ENCODE results near the gene SNURF.
"Not testable (repeated sequence)": the region's sequence is repeated elsewhere in the genome, so short reads cannot be mapped to it uniquely, and the experiment has no call there.

SNURF gene, protein sequence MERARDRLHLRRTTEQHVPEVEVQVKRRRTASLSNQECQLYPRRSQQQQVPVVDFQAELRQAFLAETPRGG

DNA sequence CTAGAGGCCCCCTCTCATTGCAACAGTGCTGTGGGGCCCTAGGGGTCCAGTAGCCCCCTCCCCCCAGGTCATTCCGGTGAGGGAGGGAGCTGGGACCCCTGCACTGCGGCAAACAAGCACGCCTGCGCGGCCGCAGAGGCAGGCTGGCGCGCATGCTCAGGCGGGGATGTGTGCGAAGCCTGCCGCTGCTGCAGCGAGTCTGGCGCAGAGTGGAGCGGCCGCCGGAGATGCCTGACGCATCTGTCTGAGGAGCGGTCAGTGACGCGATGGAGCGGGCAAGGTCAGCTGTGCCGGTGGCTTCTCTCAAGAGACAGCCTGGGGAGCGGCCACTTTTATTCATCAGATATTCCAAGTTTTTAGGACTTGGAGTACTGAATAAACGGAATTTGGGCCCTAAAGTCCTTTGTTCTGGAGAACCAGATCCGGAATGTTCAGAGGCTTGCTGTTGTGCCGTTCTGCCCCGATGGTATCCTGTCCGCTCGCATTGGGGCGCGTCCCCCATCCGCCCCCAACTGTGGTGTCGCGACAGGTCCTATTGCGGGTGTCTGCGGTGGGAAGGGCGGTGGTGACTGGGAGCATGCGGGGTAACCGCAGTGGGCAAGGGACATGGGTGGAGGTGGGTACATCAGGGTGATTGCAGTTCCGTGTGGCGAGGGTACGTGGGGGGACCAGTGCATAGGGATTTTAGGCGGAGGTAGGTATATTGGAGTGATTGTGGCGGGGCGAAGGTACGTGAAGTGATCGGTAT is at the start of gene SNURF, which contains the start of gene SNRPN:
SNURF (plus strand) TSS at position 205 of the 748 bp plus-strand sequence; CDS start at position 267, 62 bp downstream.
SNRPN (plus strand) TSS at position 205 of the 748 bp plus-strand sequence. CDS start 19,467 bp downstream, outside the sequence.
- DNase-seq (ENCODE audit: low read depth), result peak; percentile 28

DNA sequence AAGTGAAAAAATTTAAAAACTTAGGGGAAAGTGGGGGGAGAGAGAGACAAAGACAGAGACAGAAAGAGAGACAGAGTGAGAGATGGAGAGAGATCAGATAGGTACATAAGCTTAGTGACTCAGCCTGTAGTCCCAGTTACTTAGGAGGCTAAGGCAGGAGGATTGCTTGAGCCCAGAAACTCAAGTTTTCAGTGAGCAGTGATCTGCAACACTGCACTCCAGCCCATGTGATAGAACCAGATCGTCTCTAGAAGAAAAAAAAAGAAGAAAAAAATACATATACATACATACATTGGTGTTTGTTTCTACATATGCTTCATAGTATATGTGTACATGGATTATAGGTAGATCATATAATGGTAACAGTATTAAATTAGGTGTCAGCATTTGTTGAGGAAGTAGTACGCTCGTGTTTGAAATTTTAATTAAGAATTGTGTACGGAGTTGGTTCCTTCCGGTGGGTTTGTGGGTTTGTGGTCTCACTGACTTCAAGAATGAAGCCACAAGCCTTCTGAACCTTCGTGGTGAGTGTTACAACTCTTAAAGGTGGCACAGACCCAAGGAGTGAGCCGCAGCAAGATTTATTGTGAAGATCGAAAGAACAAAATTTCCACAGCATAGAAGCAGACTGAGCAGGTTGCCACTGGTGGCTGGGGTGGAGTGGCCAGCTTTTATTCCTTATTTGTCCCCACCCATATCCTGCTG is 38.3 kb upstream of the SNURF start:
- DNase-seq (ENCODE audit: low read depth), result no peak

DNA sequence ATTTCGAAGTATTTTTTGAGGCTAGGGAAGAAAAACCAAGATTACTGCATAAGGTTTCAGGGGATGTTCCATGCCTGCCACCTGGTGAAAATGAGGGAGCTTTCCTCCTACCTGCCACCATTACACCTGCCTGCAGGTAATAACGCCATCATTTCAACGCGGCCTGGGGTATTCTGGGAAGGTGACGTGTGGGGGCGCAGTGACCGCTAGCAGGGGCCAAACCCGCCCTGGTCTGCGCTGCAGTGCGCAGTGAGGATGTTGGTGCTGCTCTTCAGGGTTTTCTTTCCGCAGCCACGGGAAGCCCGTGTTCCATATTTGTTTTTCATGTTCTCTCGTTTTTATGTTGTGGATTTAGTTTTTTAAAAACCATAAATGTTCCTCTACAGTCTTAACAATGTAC is 37.4 kb upstream of the SNURF start:
- DNase-seq (ENCODE audit: low read depth), result no peak

DNA sequence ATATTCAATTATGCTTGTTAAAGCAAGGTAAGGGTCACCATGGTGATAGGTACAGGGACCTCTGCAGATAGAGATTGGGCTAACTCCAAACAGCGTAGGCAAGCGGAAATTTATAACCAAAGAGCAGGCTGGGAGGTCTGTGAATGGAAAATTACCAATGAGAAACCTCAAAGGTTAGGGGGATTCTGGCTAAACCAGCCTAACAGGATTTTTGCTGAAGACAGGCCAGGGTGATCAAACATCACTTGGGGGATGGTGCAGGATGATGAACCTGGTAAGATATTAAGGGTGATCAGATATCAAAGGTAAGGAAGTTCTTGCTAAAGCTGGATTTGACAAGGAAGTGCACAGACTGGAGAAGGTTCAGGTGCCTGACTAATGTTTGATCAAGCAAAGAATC is 35.3 kb upstream of the SNURF start:
- no peak for DNase-seq (ENCODE audit: low read depth)

DNA sequence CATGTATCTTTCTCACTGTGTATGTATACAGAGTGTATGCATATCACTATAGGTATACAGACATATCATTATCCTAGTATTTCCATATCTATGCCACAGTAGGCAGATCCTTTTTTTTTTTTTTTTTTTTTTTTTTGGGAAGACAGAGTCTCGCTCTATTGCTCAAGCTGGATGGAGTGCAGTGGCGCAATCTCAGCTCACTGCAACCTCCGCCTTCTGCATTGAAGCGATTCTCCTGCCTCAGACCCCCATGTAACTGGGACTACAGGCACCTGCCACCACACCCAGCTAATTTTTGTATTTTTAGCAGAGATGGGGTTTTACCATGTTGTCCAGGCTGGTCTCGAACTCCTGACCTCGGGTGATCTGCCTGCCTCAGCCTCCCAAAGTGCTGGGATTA is 32.0 kb upstream of the SNURF start:
- DNase-seq (ENCODE audit: low read depth), result not testable (repeated sequence)

DNA sequence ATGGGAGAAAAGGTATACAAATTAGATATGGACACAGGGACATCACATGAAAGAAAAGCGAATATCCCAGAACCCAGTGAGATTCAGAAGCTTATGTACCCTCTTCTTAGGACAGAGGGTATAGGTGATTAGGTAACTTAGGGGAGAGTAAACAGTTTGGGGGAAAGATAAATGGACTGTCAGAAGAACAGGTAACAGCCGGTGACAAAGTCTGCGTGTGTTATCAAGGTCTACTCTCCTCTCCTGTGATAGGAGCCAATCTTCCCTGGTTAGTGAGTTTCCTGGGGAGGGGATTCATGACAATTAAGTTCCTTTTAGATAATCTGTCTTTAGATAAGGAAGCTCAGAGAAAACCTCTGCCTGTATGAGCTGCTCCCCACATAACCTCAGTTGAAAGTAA is 30.6 kb upstream of the SNURF start:
- no peak for DNase-seq (ENCODE audit: low read depth)

DNA sequence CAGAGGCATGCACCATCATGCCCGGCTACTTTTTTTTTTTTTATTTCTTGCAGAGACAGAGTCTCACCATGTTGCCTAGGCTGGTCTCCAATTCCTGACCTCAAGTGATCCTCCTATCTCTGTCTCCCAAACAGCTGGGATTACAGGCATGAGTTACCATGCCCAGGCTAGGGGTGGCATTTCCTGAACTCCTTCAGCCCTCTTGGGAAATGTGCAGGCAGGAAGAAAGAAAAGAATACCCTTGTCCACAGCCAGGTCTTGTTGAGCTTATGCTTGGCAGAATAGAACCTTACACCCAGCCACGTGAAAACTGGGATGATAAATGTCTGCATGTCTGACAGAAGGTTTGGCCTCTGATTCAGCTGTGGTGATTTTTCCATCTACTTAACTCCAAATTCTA is 30.2 kb upstream of the SNURF start:
- no peak for DNase-seq (ENCODE audit: low read depth)

DNA sequence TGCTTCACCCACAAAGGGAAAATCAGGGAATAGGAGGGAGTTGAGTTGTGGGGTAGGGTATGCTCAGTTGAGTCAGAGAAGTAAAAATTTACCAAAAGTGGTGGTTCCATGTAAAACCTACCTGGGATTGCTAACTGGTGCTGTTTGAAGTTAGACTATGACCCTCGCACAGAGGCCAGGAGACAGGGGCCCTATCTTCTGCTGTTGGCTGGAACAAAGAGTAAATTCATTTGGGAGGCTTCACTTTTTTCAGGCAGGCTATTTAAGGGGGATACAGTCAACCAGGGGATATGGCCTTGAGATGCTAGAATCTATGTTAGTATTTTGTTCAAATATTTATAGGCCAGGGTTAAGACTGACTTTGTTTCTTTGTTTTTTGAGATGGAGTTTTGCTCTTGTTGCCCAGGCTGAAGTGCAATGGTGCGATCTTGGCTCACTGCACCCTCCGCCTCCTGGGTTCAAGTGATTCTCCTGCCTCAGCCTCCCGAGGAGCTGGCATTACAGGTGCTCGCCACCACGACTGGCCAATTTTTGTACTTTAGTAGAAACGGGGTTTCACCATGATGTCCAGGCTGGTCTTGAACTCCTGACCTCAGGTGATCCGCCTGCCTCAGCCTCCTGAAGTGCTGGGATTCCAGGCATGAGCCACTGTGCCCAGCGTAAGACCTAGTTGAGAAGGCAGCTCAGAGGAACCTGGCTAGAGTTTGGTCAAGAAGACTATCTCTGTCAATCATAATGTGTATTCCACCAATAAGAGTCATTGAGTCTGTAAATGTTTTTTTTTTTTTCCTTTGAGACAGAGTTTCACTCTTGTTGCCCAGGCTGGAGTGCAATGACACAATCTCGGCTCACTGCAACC is 22.7 kb upstream of the SNURF start:
- not testable (repeated sequence) for DNase-seq (ENCODE audit: low read depth)

DNA sequence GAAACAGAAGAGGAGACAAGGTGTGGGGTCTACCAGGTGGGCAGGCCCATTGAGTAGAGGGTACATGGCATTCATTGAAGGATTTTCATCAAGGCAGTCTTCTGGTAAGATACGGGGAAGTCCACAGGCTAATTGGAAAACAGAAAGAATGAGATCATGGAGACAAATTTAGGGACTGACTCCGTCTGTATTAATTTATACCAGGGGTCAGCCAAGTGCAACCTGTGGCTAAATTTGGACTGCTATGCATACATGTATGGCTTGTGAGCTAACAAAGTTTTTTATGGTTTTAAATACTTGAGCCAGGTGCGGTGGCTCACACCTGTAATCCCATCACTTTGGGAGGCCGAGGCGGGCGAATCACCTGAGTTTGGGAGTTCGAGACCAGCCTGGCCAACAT is 21.1 kb upstream of the SNURF start:
- no peak for DNase-seq (ENCODE audit: low read depth)

DNA sequence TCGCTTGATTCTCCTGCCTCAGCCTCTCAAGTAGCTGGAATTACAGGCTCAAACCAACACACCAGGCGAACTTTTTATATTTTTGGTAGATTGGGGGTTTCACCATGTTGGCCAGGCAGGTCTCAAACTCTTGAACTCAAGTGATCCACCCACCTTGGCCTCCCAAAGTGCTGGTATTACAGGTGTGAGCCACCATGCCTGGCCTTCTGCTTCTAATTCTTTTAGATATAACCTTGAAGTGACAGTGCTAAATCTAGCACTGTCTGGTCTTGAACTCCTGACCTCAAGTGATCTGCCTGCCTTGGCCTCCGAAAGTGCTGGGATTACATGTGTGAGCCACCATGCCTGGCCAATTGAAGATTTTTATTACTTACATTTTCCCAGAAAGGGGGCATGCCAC is 16.6 kb upstream of the SNURF start:
- not testable (repeated sequence) for DNase-seq (ENCODE audit: low read depth)

DNA sequence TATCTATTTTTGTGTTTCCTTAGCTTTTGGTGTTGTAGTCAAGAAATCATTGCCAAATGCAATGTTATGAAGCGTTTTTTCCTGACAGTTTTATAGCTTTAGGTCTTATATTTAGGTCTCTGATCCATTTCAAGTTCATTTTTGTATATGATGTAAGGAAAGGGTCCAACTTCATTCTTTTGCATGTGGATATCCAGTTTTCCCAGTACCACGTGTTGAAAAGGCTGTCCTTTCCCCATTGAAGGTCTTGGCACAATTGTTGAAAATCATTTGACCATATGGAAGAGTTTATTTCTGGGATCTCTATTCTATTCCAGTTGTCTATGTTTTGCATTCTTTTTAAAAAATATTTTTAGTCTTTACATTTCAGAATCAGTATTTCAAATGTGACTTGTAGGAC is 14.6 kb upstream of the SNURF start:
- no peak for DNase-seq (ENCODE audit: low read depth)

DNA sequence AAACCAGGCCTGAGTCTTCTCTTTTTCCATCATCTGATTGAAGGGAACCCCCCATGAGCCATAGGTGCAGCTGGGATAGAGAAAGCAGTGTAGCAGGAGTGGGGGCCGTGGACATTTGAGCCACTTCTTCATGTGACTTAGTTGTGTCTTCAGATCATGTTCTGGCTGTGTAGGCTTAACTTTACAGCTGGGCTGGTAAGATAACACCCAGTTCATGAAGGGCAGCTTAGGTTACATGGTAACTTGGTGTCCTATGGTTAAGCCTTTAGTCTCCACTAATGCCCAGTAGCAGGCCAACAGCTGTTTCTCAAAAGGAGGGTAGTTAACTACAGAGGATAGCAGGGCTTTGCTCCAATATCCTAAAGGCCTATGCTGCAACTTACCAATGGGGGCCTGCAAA is 11.4 kb upstream of the SNURF start:
- DNase-seq (ENCODE audit: low read depth), result no peak

DNA sequence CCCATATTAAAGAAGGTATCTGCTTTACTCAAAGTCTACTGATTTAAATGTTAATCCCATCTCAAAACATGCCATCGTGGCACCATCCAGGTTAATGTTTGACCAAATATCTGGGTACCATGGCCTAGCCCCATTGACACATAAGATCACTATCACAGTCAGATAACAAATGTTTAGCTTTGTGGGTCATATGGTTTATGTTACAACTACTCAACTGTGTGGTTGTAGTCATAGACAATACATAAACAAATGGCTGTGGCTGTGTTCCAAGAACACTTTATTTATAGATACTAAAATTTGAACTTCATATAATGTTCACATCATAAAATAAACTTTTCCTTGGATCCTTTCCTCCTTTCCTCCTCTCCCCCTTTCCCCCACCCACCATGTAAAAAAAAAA is 9.8 kb upstream of the SNURF start:
- no peak for DNase-seq (ENCODE audit: low read depth)

DNA sequence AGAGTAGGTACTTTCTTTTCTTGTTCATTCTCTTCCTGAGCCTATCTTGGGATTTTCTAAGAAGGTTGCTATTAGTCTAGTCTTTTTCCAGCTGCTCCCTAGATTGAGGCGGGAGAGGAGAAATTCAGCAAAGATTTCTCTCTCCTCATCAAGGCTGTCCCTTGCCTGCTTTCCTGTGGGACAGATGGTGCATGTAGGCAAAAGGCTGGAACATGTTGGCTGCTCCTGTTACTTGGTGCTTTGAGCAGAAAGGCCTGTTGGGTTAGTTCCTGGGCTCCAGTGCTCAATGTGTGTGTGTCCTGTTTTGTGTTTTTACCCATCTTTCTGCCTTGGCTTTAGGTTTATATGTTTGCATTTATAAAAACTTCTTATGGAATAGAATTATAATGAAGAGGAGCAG is 9.1 kb upstream of the SNURF start:
- no peak for DNase-seq (ENCODE audit: low read depth)

DNA sequence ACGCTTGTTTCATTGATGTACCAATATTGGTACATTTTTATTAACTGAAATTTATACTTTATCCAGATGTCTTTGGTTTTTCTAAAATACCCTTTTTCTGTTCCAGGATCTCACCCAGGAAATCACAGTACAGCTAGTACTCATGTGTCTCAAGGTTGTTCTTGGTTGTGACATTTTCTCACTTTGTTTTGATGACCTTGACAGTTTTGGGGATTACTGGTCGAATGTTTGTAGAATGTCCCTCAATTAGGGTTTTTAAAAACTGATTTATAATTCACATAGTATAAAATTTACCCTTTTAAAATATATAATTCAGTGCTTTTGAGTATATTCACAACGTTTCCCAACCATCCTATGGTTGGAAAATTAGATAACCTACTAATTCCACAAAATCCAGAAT is 6.3 kb upstream of the SNURF start:
- no peak for DNase-seq (ENCODE audit: low read depth)

DNA sequence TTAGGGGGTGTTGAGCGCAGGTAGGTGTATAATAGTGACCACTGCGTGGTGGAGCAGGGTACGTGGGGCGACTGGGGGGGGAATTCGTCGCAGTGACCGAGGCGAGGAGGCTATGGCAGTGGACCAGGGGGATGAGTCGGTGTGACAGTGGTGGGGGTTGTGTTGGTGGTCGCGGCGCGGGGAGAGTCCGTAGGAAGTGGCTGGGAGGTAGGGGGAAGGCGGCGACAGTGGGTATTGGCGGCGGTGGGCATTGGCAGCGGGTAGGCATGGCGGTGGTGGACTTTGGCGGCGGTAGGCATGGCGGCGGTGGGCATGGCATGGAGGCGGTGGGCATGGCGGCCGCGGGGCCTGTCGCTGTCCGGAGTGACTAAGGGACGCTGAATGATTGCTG is 739 bp downstream of the SNURF start:
- DNase-seq (ENCODE audit: low read depth), result no peak

DNA sequence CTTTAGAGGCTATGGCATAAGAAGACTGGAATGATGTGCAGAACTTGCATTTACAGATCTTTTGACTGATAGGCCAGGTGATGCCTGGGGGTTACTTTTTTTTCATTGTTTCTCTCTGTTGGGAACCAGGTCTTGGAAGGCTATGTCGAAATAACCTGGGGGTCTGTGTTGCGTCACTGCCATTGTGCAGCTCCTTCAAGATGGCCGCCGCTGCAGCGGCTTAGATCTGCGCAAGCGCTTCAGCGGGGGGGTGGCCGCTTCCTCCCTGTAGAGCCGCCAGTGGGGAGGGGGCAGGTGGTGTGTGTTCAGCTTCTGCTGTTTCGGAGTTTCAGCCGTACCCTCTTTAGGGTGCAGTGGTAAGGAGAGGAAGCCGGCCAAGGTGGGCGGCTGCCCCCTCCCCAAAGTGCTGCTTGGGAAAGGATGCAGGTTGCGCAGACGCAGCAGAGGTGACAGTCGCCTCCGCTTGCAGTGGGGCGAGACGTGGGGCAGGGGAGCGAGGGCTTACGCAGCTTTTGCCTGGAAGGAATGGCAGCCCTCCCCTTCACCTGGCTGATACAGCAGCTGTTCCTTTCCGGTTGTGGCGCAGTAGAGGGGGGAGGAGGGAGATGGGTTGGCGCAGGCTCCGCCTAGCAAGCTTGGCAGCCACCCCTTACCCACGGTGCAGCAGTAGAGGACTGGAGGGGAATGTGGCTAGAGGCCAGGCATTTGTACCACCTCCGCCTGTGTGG is 1.5 kb downstream of the SNURF start:
- DNase-seq (ENCODE audit: low read depth), result no peak

DNA sequence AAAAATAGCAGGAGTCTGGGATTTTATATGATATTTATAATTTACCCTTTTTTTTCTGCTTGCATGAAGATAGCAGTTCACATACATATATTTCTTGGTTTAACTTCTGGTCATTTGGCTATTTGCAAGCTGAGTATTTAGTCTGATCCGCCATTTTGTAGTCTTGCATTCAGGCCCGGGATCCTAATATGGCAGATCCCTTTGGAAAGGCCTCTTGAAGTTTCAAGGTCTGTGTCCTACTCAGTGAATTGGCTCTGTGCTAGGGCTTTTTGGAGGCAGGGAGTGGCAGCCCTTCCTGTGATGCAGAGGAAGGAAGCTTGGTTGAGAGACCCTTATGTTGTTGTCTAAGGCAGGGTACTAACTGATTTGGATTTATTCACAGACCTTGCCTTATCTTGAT is 2.9 kb downstream of the SNURF start:
- DNase-seq (ENCODE audit: low read depth), result no peak

DNA sequence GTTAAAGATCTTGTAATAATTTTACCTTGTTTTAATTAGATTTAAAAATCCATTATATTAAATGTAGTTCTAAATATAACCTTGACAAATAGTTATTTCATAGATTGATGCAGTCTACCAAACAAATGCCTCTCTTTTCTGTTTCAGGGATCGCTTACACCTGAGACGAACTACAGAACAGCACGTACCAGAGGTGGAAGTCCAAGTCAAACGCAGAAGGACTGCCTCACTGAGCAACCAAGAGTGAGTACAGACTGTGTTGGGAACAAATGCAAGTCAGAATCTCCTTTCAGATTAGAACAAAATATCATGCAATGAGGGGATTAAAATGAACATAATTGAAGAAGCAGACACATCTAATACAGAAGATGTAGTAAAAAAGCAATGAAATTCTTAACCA is 7.2 kb downstream of the SNURF start:
- DNase-seq (ENCODE audit: low read depth), result no peak

DNA sequence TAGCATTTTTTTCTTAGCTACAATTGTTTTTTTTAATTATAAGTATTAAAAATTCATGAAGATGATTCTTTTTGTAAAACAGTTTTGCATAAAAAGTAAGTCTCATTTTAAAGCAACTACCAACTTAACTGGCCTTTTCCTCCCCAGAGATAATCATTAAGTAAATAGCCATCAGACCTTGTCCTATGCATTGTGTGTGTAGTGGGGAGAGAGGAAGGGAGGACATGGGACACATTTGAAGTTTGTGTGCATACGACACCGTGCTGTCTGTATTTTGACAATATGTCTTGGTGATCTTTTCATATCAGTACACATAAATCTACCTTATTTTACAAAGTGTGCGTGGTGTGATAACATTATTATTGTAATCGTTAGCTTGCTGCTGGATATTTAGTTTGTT is 8.1 kb downstream of the SNURF start:
- no peak for DNase-seq (ENCODE audit: low read depth)

DNA sequence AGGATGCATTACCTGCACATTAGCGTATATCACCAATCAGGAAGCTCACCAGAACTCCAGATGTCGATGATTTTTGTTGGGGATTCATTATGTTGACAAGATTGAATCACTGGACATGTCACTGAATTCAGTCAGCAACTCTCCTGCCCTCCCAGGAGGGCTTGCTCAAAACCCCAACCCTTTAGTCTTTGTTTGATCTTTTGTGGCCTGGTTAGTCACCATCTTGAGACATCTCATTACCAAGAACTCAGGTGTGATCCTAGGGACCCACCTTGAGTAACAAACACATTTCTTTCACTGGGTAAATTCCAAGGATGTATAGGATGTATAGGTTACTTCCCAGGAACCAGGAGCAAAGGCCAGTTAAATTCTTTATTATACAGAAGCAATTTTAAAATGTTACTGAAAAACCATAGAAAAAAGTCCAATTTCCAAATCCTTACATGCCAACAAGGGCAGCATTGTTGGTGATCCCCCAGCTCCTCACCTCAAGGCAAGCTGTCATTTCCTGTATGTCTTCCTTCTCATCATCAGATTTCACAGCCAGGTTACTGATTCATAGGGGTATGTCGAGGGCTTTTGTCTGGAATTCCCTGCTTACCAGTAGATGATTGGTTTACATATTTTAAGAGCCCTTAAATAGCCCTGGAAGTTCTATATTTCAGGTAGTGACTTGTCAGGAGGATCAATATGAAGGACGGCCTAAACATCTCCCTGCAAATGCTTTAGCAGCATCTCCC is 11.7 kb downstream of the SNURF start:
- DNase-seq (ENCODE audit: low read depth), result no peak

Measured in GM04504 (cell line).